H4 (cell line): ENCODE measurements around the gene CHST5. TPM values are rescaled to one million over a fixed set of nuclear protein-coding genes. Genes with fewer than 3 reads are reported as not detected.
A peak's percentile ranks its signal among the peaks of the same experiment; 100 is the strongest.
"Not testable (repeated sequence)": the region's sequence is repeated elsewhere in the genome, so short reads cannot be mapped to it uniquely, and the experiment has no call there.

Source experiments
- DNase-seq: peaks from one replicate; pipeline ENCODE4 v3.0.0-alpha.2; 2015; ENCODE audit warnings: low spot score
- total RNA-seq: library from RNA; depleted of rRNA; stranded (reverse); fragments of >200 nt; shearing (Covaris generic); gene quantifications from 2 replicates; pipeline ENCODE4 v1.2.3, GENCODE V29; 2014

The CHST5 gene
- total RNA-seq, 1 experiment from 2014 or later: 0.04 TPM

- DNase-seq: peak; percentile 44
These were observed 14.3 kb upstream of the CHST5 start for GRCh38 chr16:75550211-75550662.

- not testable (repeated sequence) for DNase-seq
These were observed 12.5 kb upstream of the CHST5 start for GRCh38 chr16:75548456-75548855.

- DNase-seq: no peak
These were observed 10.4 kb upstream of the CHST5 start for GRCh38 chr16:75546293-75546692.

GRCh38 chr16:75545879-75546278 is 10.0 kb upstream of the CHST5 start:
- not testable (repeated sequence) for DNase-seq

GRCh38 chr16:75542462-75542861 is 6.6 kb upstream of the CHST5 start:
- DNase-seq: not testable (repeated sequence)

GRCh38 chr16:75541236-75541635 is 5.3 kb upstream of the CHST5 start:
- DNase-seq: no peak

GRCh38 chr16:75538882-75539565 is 3.1 kb upstream of the CHST5 start:
- DNase-seq: not testable (repeated sequence)

- DNase-seq: no peak
These were observed 1.9 kb upstream of the CHST5 start for GRCh38 chr16:75537776-75538175.

GRCh38 chr16:75535211-75535843 is 581 bp downstream of the CHST5 start:
- no peak for DNase-seq

GRCh38 chr16:75534560-75535205 is 1.2 kb downstream of the CHST5 start:
- no peak for DNase-seq

- no peak for DNase-seq
These were observed 3.1 kb downstream of the CHST5 start for GRCh38 chr16:75532791-75533190.

- DNase-seq: no peak
These were observed 3.7 kb downstream of the CHST5 start for GRCh38 chr16:75532142-75532765.

- no peak for DNase-seq
These were observed 5.9 kb downstream of the CHST5 start for GRCh38 chr16:75529959-75530358.

- DNase-seq: no peak
These were observed 6.6 kb downstream of the CHST5 start for GRCh38 chr16:75529056-75529905.

GRCh38 chr16:75527825-75528299 is 8.0 kb downstream of the CHST5 start:
- no peak for DNase-seq

- no peak for DNase-seq
These were observed 9.7 kb downstream of the CHST5 start for GRCh38 chr16:75526032-75526790.

- DNase-seq: no peak
These were observed 16.7 kb downstream of the CHST5 start for GRCh38 chr16:75519175-75519574.

GRCh38 chr16:75516189-75516966 is 19.5 kb downstream of the CHST5 start:
- not testable (repeated sequence) for DNase-seq

- no peak for DNase-seq
These were observed 21.6 kb downstream of the CHST5 start for GRCh38 chr16:75514296-75514695.

GRCh38 chr16:75506574-75506973 is 29.3 kb downstream of the CHST5 start:
- DNase-seq: peak; percentile 30
